Mesothelial cell of epicardium (in vitro differentiated cells): ENCODE results near the gene ANKS1A. TPM values are rescaled to one million over a fixed set of nuclear protein-coding genes. Genes with fewer than 3 reads are reported as not detected.

Experiments used
- DNase-seq, 2 experiments: peaks; one replicate each; pipeline ENCODE4 v3.0.0; 2021; ENCODE audit warnings: low spot score in 2 of 2; ENCODE audit not compliant: unreplicated experiment in 2 of 2
- H3K27ac Mint-ChIP-seq: 2 replicates; pipeline ENCODE4 v1.8.0; 2021; ENCODE audit warnings: mixed read lengths
- H3K27me3 Mint-ChIP-seq: 2 replicates; pipeline ENCODE4 v1.8.0; 2021; ENCODE audit warnings: low read depth, mixed read lengths
- H3K36me3 Mint-ChIP-seq: 2 replicates; pipeline ENCODE4 v1.8.0; 2021; ENCODE audit warnings: mixed read lengths
- H3K4me1 Mint-ChIP-seq: 2 replicates; pipeline ENCODE4 v1.8.0; 2021; ENCODE audit warnings: mixed read lengths
- H3K4me3 Mint-ChIP-seq: 2 replicates; pipeline ENCODE4 v1.8.0; 2021; ENCODE audit warnings: mild to moderate bottlenecking, moderate library complexity, mixed read lengths
- H3K9me3 Mint-ChIP-seq: 2 replicates; pipeline ENCODE4 v1.8.0; 2021; ENCODE audit warnings: mixed read lengths
- total RNA-seq: library from RNA; stranded (reverse); gene quantifications from 3 replicates; pipeline ENCODE4 v1.2.1, GENCODE V29; 2021
- TF ChIP-seq, protein P1 (sequence below): fragments of 200-600 bp; sonication (generic); IDR thresholded peaks from one replicate; pipeline ENCODE4 v1.5.0; 2021; ENCODE audit warnings: antibody characterized with exemption; ENCODE audit not compliant: unreplicated experiment

ANKS1A gene
- total RNA-seq, 1 donor from 2014 or later, result 30.6 TPM

DNA sequence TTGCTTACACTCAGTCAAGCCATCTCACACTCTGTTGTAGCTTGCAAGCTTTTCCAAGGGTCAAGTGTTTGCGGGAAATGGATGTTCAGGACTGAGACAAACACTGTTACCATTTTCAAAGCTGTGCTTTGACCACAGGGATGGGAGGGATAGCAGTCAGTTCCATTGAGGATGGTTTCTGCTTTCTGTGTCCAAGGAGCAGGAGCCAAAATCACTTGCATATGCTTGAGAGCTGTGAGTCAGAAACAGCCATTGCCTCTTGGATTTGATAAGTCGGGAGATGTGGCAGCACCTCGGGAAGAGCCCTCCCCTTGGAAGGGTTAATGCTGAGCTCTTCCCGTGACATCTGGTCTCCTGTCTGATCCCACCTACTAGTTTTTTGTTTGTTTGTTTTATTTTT is 166.8 kb downstream of the ANKS1A start:
- Mint-ChIP-seq H3K27ac (no peak overlapping the region), H3K9me3 (no peaks in the 10 kb centered on the region), H3K36me3 (peaks cover 9% of the 10 kb centered on the region), H3K4me1 (peaks cover 1% of the 10 kb centered on the region), H3K4me3 (no peak overlapping the region), H3K27me3 (no peaks in the 10 kb centered on the region)
- TF ChIP-seq, protein P1, sequence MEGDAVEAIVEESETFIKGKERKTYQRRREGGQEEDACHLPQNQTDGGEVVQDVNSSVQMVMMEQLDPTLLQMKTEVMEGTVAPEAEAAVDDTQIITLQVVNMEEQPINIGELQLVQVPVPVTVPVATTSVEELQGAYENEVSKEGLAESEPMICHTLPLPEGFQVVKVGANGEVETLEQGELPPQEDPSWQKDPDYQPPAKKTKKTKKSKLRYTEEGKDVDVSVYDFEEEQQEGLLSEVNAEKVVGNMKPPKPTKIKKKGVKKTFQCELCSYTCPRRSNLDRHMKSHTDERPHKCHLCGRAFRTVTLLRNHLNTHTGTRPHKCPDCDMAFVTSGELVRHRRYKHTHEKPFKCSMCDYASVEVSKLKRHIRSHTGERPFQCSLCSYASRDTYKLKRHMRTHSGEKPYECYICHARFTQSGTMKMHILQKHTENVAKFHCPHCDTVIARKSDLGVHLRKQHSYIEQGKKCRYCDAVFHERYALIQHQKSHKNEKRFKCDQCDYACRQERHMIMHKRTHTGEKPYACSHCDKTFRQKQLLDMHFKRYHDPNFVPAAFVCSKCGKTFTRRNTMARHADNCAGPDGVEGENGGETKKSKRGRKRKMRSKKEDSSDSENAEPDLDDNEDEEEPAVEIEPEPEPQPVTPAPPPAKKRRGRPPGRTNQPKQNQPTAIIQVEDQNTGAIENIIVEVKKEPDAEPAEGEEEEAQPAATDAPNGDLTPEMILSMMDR, result no peak
- no peak for DNase-seq

DNA sequence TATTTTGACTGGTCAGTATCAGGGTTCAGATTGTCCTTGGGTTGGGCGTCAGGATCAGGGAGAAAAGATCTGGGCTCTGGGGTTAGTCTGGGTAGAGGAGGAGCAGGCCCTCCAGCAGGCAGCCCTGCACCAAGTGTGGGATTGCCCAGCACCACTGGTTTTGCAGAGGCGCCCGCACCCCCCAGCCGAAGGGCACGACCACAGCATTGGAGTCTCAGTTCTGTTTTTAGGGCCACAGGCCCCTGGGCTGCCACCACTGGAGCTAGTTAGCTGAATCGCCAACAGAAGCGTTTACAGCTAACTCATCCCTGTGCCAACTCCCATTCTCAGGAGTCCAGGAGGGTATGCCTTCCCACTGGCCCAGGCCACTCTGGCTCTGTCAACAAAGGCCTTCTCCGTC is 167.9 kb downstream of the ANKS1A start:
- TF ChIP-seq, protein P1, result no peak
- peaks cover 13% of the 10 kb centered on the region for H3K36me3 Mint-ChIP-seq
- no peak for DNase-seq
- H3K27me3 Mint-ChIP-seq, result no peaks in the 10 kb centered on the region
- H3K27ac Mint-ChIP-seq, result no peak overlapping the region
- H3K4me3 Mint-ChIP-seq, result no peak overlapping the region
- peaks cover 1% of the 10 kb centered on the region for H3K4me1 Mint-ChIP-seq
- no peaks in the 10 kb centered on the region for H3K9me3 Mint-ChIP-seq

- H3K4me3 Mint-ChIP-seq, result no peak overlapping the region
- TF ChIP-seq, protein P1, result no peak
- H3K9me3 Mint-ChIP-seq, result no peaks in the 10 kb centered on the region
- no peaks in the 10 kb centered on the region for H3K27me3 Mint-ChIP-seq
- H3K4me1 Mint-ChIP-seq, result peaks cover 1% of the 10 kb centered on the region
- no peak overlapping the region for H3K27ac Mint-ChIP-seq
- no peak for DNase-seq
- peaks cover 17% of the 10 kb centered on the region for H3K36me3 Mint-ChIP-seq
These were observed 168.6 kb downstream of the ANKS1A start for GRCh38 chr6:35057449-35058357.

DNA sequence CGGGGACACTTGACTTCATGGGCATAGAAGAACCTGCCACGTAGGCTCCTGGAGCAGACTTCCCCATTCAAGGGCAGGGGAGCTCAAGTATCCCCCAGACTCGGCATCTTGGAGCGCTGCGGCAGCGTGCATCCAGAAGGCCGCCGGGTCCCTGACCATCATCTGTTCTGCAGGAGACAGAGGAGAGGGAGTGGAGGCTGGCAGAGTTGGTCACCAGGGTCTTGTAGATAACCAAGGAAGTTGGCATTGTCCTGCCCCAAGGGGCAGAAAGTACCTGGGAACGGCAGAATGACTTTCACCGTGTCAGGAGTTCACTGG is 169.3 kb downstream of the ANKS1A start:
- H3K4me3 Mint-ChIP-seq, result no peak overlapping the region
- no peaks in the 10 kb centered on the region for H3K27me3 Mint-ChIP-seq
- peaks cover 17% of the 10 kb centered on the region for H3K36me3 Mint-ChIP-seq
- H3K27ac Mint-ChIP-seq, result no peak overlapping the region
- peaks cover 1% of the 10 kb centered on the region for H3K4me1 Mint-ChIP-seq
- DNase-seq, result no peak
- TF ChIP-seq, protein P1, result no peak
- no peaks in the 10 kb centered on the region for H3K9me3 Mint-ChIP-seq

- DNase-seq, result no peak
- H3K4me1 Mint-ChIP-seq, result peaks cover 1% of the 10 kb centered on the region
- no peaks in the 10 kb centered on the region for H3K9me3 Mint-ChIP-seq
- no peak overlapping the region for H3K27ac Mint-ChIP-seq
- H3K4me3 Mint-ChIP-seq, result no peak overlapping the region
- peaks cover 17% of the 10 kb centered on the region for H3K36me3 Mint-ChIP-seq
- TF ChIP-seq, protein P1, result no peak
- H3K27me3 Mint-ChIP-seq, result no peaks in the 10 kb centered on the region
These were observed 169.9 kb downstream of the ANKS1A start for GRCh38 chr6:35058865-35059522.
